Ovary (tissue), 3 donors: ENCODE measurements around the gene ACYP2.

Experiments
- CTCF ChIP-seq, 3 donors: fragments of 450-650 bp in 2 of 3; fragments of 200-600 bp in 1 of 3; IDR thresholded peaks; one replicate each; pipeline versions ENCODE4 v1.5.1 to v1.8.0; 2016 to 2022; ENCODE audit warnings: antibody characterized with exemption in 3 of 3, mild to moderate bottlenecking in 1 of 3
- EP300 ChIP-seq: sonication (generic); formaldehyde crosslinking; IDR thresholded peaks from one replicate; pipeline ENCODE4 v1.6.1; 2017; ENCODE audit warnings: antibody characterized with exemption
- POLR2A ChIP-seq: fragments of 450-650 bp; IDR thresholded peaks from one replicate; pipeline ENCODE4 v1.6.1; 2017; ENCODE audit warnings: antibody characterized with exemption, mild to moderate bottlenecking, moderate library complexity
- donor health status: DM: no; HTN: no; CAD: no.

DNA sequence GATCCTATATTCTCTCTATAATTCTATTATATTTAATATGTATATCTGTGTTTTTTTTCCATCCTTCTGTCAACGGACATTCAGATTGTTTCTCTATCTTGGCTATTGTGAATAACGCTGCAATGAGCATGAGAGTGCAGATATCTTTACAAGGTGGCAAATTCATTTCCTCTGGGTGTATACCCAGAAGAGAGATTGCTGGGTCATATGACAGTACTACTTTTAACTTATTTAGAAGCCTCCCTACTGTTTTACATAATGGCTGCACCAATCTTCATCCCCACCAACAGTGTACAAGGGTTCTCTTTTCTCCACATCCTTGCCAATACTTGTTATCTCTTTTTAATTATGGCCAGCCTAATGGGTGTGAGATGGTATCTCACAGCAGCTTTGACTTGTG, 74.1 kb downstream of the ACYP2 start:
- TF ChIP-seq CTCF (IDR thresholded peaks at IDR 0.05) = no peak
- no peak for TF ChIP-seq POLR2A
- no peak for TF ChIP-seq EP300
